HepG2 (cell line): ENCODE results near the gene NDE1. TPM values are rescaled to one million over a fixed set of nuclear protein-coding genes. Genes with fewer than 3 reads are reported as not detected.

ENCODE experiments used
- AHDC1 ChIP-seq: sonication (generic); formaldehyde crosslinking; IDR thresholded peaks from 2 replicates; pipeline ENCODE4 v1.5.1; 2020; ENCODE audit warnings: mild to moderate bottlenecking, missing genetic modification reagents, borderline replicate concordance
- AHR ChIP-seq: IDR thresholded peaks from 2 replicates; pipeline ENCODE4 v1.6.1; 2018; ENCODE audit warnings: missing genetic modification reagents, missing compliant biosample characterization
- CEBPG ChIP-seq: IDR thresholded peaks from 2 replicates; pipeline ENCODE4 v1.6.1; 2016
- DPF2 ChIP-seq: sonication (generic); formaldehyde crosslinking; IDR thresholded peaks from 2 replicates; pipeline ENCODE4 v1.4.0; 2020; ENCODE audit warnings: mild to moderate bottlenecking, low read depth, missing genetic modification reagents, borderline replicate concordance
- ETS1 ChIP-seq: sonication (generic); formaldehyde crosslinking; IDR thresholded peaks from 2 replicates; pipeline ENCODE4 v1.4.0; 2020; ENCODE audit warnings: missing genetic modification reagents
- GMEB1 ChIP-seq: sonication (generic); formaldehyde crosslinking; IDR thresholded peaks from 2 replicates; pipeline ENCODE4 v1.5.1; 2020; ENCODE audit warnings: missing genetic modification reagents, mild to moderate bottlenecking, borderline replicate concordance
- KDM5B ChIP-seq: sonication (generic); formaldehyde crosslinking; IDR thresholded peaks from 2 replicates; pipeline ENCODE4 v1.4.0; 2020; ENCODE audit warnings: missing genetic modification reagents, mild to moderate bottlenecking, borderline replicate concordance
- MEF2D ChIP-seq: sonication (generic); formaldehyde crosslinking; IDR thresholded peaks from 2 replicates; pipeline ENCODE4 v1.5.1; 2020; ENCODE audit warnings: mild to moderate bottlenecking, missing genetic modification reagents
- NCOA2 ChIP-seq: sonication (generic); formaldehyde crosslinking; IDR thresholded peaks from 2 replicates; pipeline ENCODE4 v1.8.0; 2022; ENCODE audit warnings: inconsistent platforms
- NCOR1 ChIP-seq: fragments of 200-600 bp; sonication (generic); IDR thresholded peaks from 2 replicates; pipeline ENCODE4 v1.7.0; 2017; ENCODE audit warnings: antibody characterized with exemption, low read length, borderline replicate concordance
- NR2C2 ChIP-seq: sonication (generic); formaldehyde crosslinking; IDR thresholded peaks from 2 replicates; pipeline ENCODE4 v1.4.0; 2020; ENCODE audit warnings: missing genetic modification reagents, mild to moderate bottlenecking, moderate library complexity, borderline replicate concordance
- NRL ChIP-seq: sonication (generic); formaldehyde crosslinking; IDR thresholded peaks from 2 replicates; pipeline ENCODE4 v1.5.0; 2020; ENCODE audit warnings: missing genetic modification reagents, mild to moderate bottlenecking, moderate library complexity, borderline replicate concordance
- RXRB ChIP-seq: IDR thresholded peaks from 2 replicates; pipeline ENCODE4 v1.6.1; 2016; ENCODE audit warnings: borderline replicate concordance, missing genetic modification reagents, missing compliant biosample characterization
- TBP ChIP-seq: sonication (generic); formaldehyde crosslinking; IDR thresholded peaks from 2 replicates; pipeline ENCODE4 v1.5.0; 2020; ENCODE audit warnings: missing genetic modification reagents
- XBP1 ChIP-seq: sonication (generic); formaldehyde crosslinking; IDR thresholded peaks from 2 replicates; pipeline ENCODE4 v1.5.0; 2020; ENCODE audit warnings: missing genetic modification reagents
- ZBTB42 ChIP-seq: sonication (generic); formaldehyde crosslinking; IDR thresholded peaks from 2 replicates; pipeline ENCODE4 v1.5.0; 2020; ENCODE audit warnings: mild to moderate bottlenecking, missing genetic modification reagents
- ZFP1 ChIP-seq: IDR thresholded peaks from 2 replicates; pipeline ENCODE4 v1.6.1; 2016
- ZNF160 ChIP-seq: sonication (generic); formaldehyde crosslinking; IDR thresholded peaks from 2 replicates; pipeline ENCODE4 v1.8.0; 2022; ENCODE audit warnings: mild to moderate bottlenecking, inconsistent platforms, missing genetic modification reagents
- ZNF547 ChIP-seq: sonication (generic); formaldehyde crosslinking; IDR thresholded peaks from 2 replicates; pipeline ENCODE4 v1.5.1; 2020; ENCODE audit warnings: mild to moderate bottlenecking, missing genetic modification reagents
- ZNF672 ChIP-seq: sonication (generic); formaldehyde crosslinking; IDR thresholded peaks from 2 replicates; pipeline ENCODE4 v1.8.1; 2022; ENCODE audit warnings: missing genetic modification reagents
- ZNF782 ChIP-seq: sonication (generic); formaldehyde crosslinking; IDR thresholded peaks from 2 replicates; pipeline ENCODE4 v1.4.0; 2020; ENCODE audit warnings: missing genetic modification reagents, mild to moderate bottlenecking, borderline replicate concordance
- polyA plus RNA-seq, 8 experiments: library from polyadenylated mRNA; depleted of rRNA in 3 of 8; stranded (reverse) in 7 of 8; unstranded in 1 of 8; fragments of >200 nt; fragmentation: Illumina TruSeq in 4 of 8; extraction: Trizol in 4 of 8; gene quantifications; 2 replicates each; pipeline versions ENCODE4 v1.2.1 to v1.2.3, GENCODE V29; 2011 to 2016; ENCODE audit warnings: low read depth in 4 of 8, missing spikeins in 1 of 8, mixed read lengths in 1 of 8; ENCODE audit not compliant: insufficient read depth in 1 of 8
- total RNA-seq, 5 experiments: library from RNA; depleted of rRNA; stranded (reverse); fragments of >200 nt; fragmentation: Illumina TruSeq; extraction: Trizol; gene quantifications; 2 replicates each; pipeline ENCODE4 v1.2.3, GENCODE V29; 2016; ENCODE audit warnings: low read depth in 1 of 5

Gene NDE1
- total and polyA plus RNA-seq, 2 of the 13 experiments (the other 11 are each of a cell fraction or from before 2014, with no cell fraction given): 40.9 to 72.5 TPM

GRCh38 chr16:15642557-15643047 lies 7.4 kb upstream of the NDE1 start (continued):
- TF ChIP-seq ETS1 (CRISPR knock-in tag): no peak
- TF ChIP-seq RXRB (CRISPR knock-in tag): peak; percentile 87
- peak; percentile 58 for TF ChIP-seq MEF2D
- peak; percentile 52 for TF ChIP-seq NCOA2 (CRISPR knock-in tag)
- TF ChIP-seq ZBTB42: peak; percentile 99
- peak; percentile 80 for TF ChIP-seq NRL (CRISPR knock-in tag)
- no peak for TF ChIP-seq ZNF672 (CRISPR knock-in tag)
- peak; percentile 91 for TF ChIP-seq AHR (CRISPR knock-in tag)
- 0 out of 2 replicates have a peak, but pooled peaks have one; percentile 28 for TF ChIP-seq DPF2 (CRISPR knock-in tag)
- no peak for TF ChIP-seq XBP1 (CRISPR knock-in tag)
- TF ChIP-seq NR2C2 (CRISPR knock-in tag): peak; percentile 84
- TF ChIP-seq ZNF782 (CRISPR knock-in tag): peak; percentile 78
- 0 out of 2 replicates have a peak, but pooled peaks have one; percentile 62 for TF ChIP-seq CEBPG
- TF ChIP-seq NCOR1: peak; percentile 81
- TF ChIP-seq ZNF160 (CRISPR knock-in tag): peak; percentile 35; the same call in 1 of the 2 replicates
- TF ChIP-seq AHDC1 (CRISPR knock-in tag): 0 out of 2 replicates have a peak, but pooled peaks have one; percentile 69
- TF ChIP-seq GMEB1 (CRISPR knock-in tag): peak; percentile 6; the same call in 1 of the 2 replicates
- peak; percentile 67; the same call in 1 of the 2 replicates for TF ChIP-seq ZNF547 (CRISPR knock-in tag)
- TF ChIP-seq ZFP1 (CRISPR knock-in tag): peak; percentile 77
- peak; percentile 88; the same call in 1 of the 2 replicates for TF ChIP-seq KDM5B
- no peak for TF ChIP-seq TBP (CRISPR knock-in tag)
